ENCODE results near the gene PRND. TPM values are rescaled to one million over a fixed set of nuclear protein-coding genes. Genes with fewer than 3 reads are reported as not detected.

The PRND gene
- polyA plus RNA-seq, 2 of the 4 experiments (the other 2 are of a cell fraction) = not detected

- DNase-seq (ENCODE audit: low read depth in 1 of 2, low spot score in 1 of 2) = no peak
- H3K9me3 ChIP-seq = no peaks in the 10 kb centered on the region
- no peak for FAIRE-seq
- WGBS (ENCODE audit: missing lambda C conversion rate) = 77% methylated on average over 8 of the region's 8 CpGs
- ChIA-PET CTCF (interaction anchor here (0.9 to 2.8 kb wide), 4 partner anchors 9 to 373 kb away, joined by 3 to 25 read pairs (median 8); no protein-coding TSS in a partner anchor), POLR2A (no interaction called here)
- H3K4me1 ChIP-seq = peaks cover 6% of the 10 kb centered on the region; the same call in 1 of the 3 replicates
- no peak for ATAC-seq
- no peak overlapping the region for H3K27ac ChIP-seq
- no peak overlapping the region for H3K4me3 ChIP-seq
- H3K4me2 ChIP-seq = no peak overlapping the region
- no peak for TF ChIP-seq MAFK (IDR thresholded peaks at IDR 0.05; ENCODE audit: partially characterized antibody)
- no peak for TF ChIP-seq HOXB5 (CRISPR knock-in tag; IDR thresholded peaks at IDR 0.05)
- TF ChIP-seq ZSCAN20 (CRISPR knock-in tag; IDR thresholded peaks at IDR 0.05) = no peak
- no peak for TF ChIP-seq KDM1A (IDR thresholded peaks at IDR 0.05; ENCODE audit: low read depth)
- TF ChIP-seq FOSL2 (IDR thresholded peaks at IDR 0.05) = no peak
- no peak for TF ChIP-seq FOSL2 (CRISPR knock-in tag; IDR thresholded peaks at IDR 0.05)
Observed at GRCh38 chr20:4728120-4728760, 6.5 kb downstream of the PRND start.

DNA sequence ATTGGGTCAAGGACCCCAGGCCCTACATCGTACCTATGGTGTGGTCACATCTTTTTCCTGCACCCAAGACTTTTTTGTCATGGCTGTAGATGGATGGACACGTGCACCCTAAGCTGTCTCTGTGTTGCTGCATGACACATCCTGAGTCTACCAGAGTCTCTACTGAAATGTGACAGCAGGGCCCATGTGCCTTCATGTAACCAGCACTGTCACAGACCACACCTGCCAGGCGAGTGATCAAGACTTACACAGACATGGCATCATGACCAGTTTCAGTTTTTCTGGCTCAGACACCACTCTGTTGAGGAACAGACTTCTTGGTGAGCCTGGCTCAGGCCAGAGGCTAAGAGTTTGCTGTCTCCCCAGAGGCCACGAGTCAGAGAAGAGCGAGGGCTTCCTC, 7.6 kb downstream of the PRND start:
- H3K4me1 ChIP-seq = peaks cover 6% of the 10 kb centered on the region; the same call in 1 of the 3 replicates
- DNase-seq (ENCODE audit: low read depth in 1 of 2, low spot score in 1 of 2) (no peak), ATAC-seq (no peak), FAIRE-seq (no peak)
- POLR2A ChIA-PET = no interaction called here
- H3K4me3 ChIP-seq = no peak overlapping the region
- TF ChIP-seq HMGXB4 (CRISPR knock-in tag; IDR thresholded peaks at IDR 0.05; ENCODE audit: borderline replicate concordance) (no peak), HES2 (IDR thresholded peaks at IDR 0.05) (no peak), BCL3 (IDR thresholded peaks at IDR 0.05) (no peak), CBX8 (IDR thresholded peaks at IDR 0.05) (no peak), NFE2L2 (conservative IDR thresholded peaks at IDR 0.05; ENCODE audit: low read length) (no peak), ATOH8 (CRISPR knock-in tag; IDR thresholded peaks at IDR 0.05; ENCODE audit: low read depth) (no peak), HDAC2 (IDR thresholded peaks at IDR 0.05) (no peak), CEBPB (IDR thresholded peaks at IDR 0.05) (no peak), RCOR1 (IDR thresholded peaks at IDR 0.05; ENCODE audit: low read depth, low read length) (no peak), POLR2AphosphoS2 (conservative IDR thresholded peaks at IDR 0.05; ENCODE audit: low read length) (no peak), MAZ (IDR thresholded peaks at IDR 0.05; ENCODE audit: borderline replicate concordance, low read depth, low read length) (no peak), TP53 (CRISPR knock-in tag; IDR thresholded peaks at IDR 0.05) (no peak), HEYL (CRISPR knock-in tag; IDR thresholded peaks at IDR 0.05) (no peak), MAFK (IDR thresholded peaks at IDR 0.05; ENCODE audit: partially characterized antibody) (no peak), ESRRA (IDR thresholded peaks at IDR 0.05; ENCODE audit: borderline replicate concordance, low read length) (no peak), CHD2 (IDR thresholded peaks at IDR 0.05; ENCODE audit: low read length, partially characterized antibody) (no peak)
- TF ChIP-seq, protein P1, sequence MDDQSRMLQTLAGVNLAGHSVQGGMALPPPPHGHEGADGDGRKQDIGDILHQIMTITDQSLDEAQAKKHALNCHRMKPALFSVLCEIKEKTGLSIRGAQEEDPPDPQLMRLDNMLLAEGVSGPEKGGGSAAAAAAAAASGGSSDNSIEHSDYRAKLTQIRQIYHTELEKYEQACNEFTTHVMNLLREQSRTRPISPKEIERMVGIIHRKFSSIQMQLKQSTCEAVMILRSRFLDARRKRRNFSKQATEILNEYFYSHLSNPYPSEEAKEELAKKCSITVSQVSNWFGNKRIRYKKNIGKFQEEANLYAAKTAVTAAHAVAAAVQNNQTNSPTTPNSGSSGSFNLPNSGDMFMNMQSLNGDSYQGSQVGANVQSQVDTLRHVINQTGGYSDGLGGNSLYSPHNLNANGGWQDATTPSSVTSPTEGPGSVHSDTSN (IDR thresholded peaks at IDR 0.05) = no peak
- H3K4me2 ChIP-seq = no peak overlapping the region
- 55% methylated on average over 5 of the region's 5 CpGs for WGBS (ENCODE audit: missing lambda C conversion rate)
- H3K9me3 ChIP-seq = no peaks in the 10 kb centered on the region
- H3K27ac ChIP-seq = no peak overlapping the region
- CTCF ChIA-PET = interaction anchor here (1.2 to 3.2 kb wide), 4 partner anchors 10 to 121 kb away, joined by 3 to 25 read pairs (median 10); no protein-coding TSS in a partner anchor

All from A549 (cell line).